Nephron progenitor cell (in vitro differentiated cells): ENCODE measurements around the gene ASMTL.

Experiments
- DNase-seq: peaks from one replicate; pipeline ENCODE4 v3.0.0; 2021
- H3K27ac Mint-ChIP-seq: 2 replicates; pipeline ENCODE4 v1.8.0; 2021; ENCODE audit warnings: mild to moderate bottlenecking, moderate library complexity, mixed read lengths
- H3K27me3 Mint-ChIP-seq: 2 replicates; pipeline ENCODE4 v1.8.0; 2021; ENCODE audit warnings: mild to moderate bottlenecking, low read depth, mixed read lengths; ENCODE audit not compliant: poor library complexity
- H3K36me3 Mint-ChIP-seq: 2 replicates; pipeline ENCODE4 v1.8.0; 2021; ENCODE audit warnings: low read depth, mixed read lengths
- H3K4me1 Mint-ChIP-seq: 2 replicates; pipeline ENCODE4 v1.8.0; 2021; ENCODE audit warnings: mixed read lengths
- H3K4me3 Mint-ChIP-seq: 2 replicates; pipeline ENCODE4 v1.8.0; 2021; ENCODE audit warnings: mild to moderate bottlenecking, moderate library complexity, mixed read lengths
- H3K9me3 Mint-ChIP-seq: 2 replicates; pipeline ENCODE4 v1.8.0; 2021; ENCODE audit warnings: mild to moderate bottlenecking, moderate library complexity, mixed read lengths
- CTCF ChIP-seq: fragments of 200-600 bp; sonication (generic); IDR thresholded peaks from 2 replicates; pipeline ENCODE4 v1.5.0; 2021; ENCODE audit warnings: antibody characterized with exemption

Gene ASMTL

DNA sequence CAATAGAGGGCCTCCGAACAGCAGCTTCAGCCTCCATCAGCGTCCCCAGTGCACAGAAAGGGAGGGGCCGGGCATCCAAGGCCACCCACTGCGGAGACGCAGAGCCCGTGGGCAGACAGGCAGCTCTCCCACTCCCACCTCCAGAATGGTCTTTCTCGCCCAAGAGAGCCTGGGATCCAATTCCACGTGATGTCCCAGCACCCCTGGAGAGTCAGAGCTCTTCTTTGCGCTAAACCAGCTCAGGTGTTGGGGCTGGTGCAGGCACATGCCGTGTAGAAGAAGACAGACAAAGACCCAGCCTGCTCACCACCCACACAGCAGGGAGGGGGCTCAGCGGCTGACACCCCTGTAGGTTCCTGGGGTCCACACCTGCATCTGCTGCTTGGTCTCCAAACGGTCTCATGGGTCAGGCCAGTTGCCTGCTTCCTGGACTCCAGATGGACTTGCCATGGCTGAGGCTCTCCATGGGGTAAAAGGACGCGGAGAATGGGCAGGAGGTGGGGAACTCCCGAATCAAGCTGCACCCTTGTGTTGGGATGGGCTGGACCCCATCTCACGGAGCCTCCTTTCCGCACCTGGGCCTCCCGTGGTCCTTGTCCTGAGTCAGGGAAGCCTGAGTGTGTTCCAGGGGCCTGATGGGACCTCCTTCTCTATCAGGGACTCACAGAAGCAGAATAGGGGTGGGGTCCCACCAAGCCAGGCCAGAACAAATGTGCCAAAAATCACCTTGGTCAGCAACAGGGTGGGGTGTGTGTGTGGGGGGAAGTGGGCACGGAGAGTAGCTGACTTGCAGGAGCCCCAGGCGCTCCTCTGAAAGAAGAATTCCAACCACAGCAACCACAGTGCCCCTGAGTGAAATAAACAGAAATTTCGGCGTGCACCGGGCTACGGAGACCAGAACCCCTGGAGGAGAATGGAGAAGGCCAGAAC, 11.6 kb upstream of the ASMTL start:
- Mint-ChIP-seq H3K27me3 (peaks cover 8% of the 10 kb centered on the region), H3K4me3 (no peak overlapping the region), H3K9me3 (no peaks in the 10 kb centered on the region), H3K4me1 (peaks cover 9% of the 10 kb centered on the region), H3K27ac (no peak overlapping the region), H3K36me3 (no peaks in the 10 kb centered on the region)
- no peak for TF ChIP-seq CTCF
- DNase-seq, result no peak

- Mint-ChIP-seq H3K27me3 (peaks cover 8% of the 10 kb centered on the region), H3K27ac (no peak overlapping the region), H3K36me3 (no peaks in the 10 kb centered on the region), H3K9me3 (no peaks in the 10 kb centered on the region), H3K4me3 (no peak overlapping the region), H3K4me1 (peaks cover 9% of the 10 kb centered on the region)
- DNase-seq, result no peak
- TF ChIP-seq CTCF, result no peak
Observed at GRCh38 chrX:1463581-1463980, 10.9 kb upstream of the ASMTL start.

- no peaks in the 10 kb centered on the region for H3K9me3 Mint-ChIP-seq
- H3K36me3 Mint-ChIP-seq, result no peaks in the 10 kb centered on the region
- H3K27me3 Mint-ChIP-seq, result peaks cover 8% of the 10 kb centered on the region
- H3K4me1 Mint-ChIP-seq, result peaks cover 9% of the 10 kb centered on the region
- TF ChIP-seq CTCF, result no peak
- no peak overlapping the region for H3K4me3 Mint-ChIP-seq
- DNase-seq, result no peak
- no peak overlapping the region for H3K27ac Mint-ChIP-seq
Observed at GRCh38 chrX:1462596-1463251, 10.0 kb upstream of the ASMTL start.

DNA sequence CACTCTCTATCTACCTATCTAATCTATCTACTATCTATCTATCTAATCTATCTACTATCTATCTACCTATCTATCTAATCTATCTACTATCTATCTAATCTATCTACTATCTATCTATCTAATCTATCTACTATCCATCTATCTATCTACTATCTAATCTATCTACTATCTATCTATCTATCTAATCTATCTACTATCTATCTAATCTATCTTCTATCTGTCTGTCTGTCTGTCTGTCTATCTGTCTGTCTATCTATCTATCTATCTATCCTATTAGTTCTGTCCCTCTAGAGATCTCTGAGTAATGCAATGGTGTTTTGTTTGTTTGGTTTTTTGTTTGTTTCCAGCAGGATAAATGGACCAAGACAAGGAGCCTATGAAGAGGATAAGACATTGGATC, 9.4 kb upstream of the ASMTL start:
- peaks cover 8% of the 10 kb centered on the region for H3K27me3 Mint-ChIP-seq
- peaks cover 6% of the 10 kb centered on the region for H3K4me1 Mint-ChIP-seq
- no peaks in the 10 kb centered on the region for H3K9me3 Mint-ChIP-seq
- H3K4me3 Mint-ChIP-seq, result no peak overlapping the region
- H3K27ac Mint-ChIP-seq, result no peak overlapping the region
- DNase-seq, result no peak
- H3K36me3 Mint-ChIP-seq, result no peaks in the 10 kb centered on the region
- TF ChIP-seq CTCF, result no peak

DNA sequence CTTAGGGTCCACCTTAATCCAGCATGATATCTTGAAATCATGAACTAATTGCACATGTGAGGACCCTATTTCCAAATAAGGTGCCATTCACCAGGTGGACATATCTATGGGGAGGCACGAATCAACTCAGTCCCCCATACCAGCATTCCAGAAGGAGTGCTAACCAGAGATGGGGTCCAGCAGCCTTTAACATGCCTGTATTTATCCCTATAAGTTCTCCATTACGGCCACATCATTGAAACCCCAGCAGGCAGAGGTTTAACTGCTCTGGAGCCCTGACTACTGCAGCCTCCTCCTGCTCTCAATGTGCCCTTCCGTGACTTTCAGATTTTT, 3.2 kb upstream of the ASMTL start:
- no peak overlapping the region for H3K4me3 Mint-ChIP-seq
- TF ChIP-seq CTCF, result no peak
- DNase-seq, result no peak

More for the DNA sequence above, 3.2 kb upstream of the ASMTL start:
- Mint-ChIP-seq H3K9me3 (no peaks in the 10 kb centered on the region), H3K36me3 (no peaks in the 10 kb centered on the region), H3K4me1 (no peaks in the 10 kb centered on the region), H3K27ac (no peak overlapping the region), H3K27me3 (peaks cover 7% of the 10 kb centered on the region)
